Measurements from ENCODE around the gene HSFX3.
"Not testable (repeated sequence)": the region's sequence is repeated elsewhere in the genome, so short reads cannot be mapped to it uniquely, and the experiment has no call there.

The HSFX3 gene

DNA sequence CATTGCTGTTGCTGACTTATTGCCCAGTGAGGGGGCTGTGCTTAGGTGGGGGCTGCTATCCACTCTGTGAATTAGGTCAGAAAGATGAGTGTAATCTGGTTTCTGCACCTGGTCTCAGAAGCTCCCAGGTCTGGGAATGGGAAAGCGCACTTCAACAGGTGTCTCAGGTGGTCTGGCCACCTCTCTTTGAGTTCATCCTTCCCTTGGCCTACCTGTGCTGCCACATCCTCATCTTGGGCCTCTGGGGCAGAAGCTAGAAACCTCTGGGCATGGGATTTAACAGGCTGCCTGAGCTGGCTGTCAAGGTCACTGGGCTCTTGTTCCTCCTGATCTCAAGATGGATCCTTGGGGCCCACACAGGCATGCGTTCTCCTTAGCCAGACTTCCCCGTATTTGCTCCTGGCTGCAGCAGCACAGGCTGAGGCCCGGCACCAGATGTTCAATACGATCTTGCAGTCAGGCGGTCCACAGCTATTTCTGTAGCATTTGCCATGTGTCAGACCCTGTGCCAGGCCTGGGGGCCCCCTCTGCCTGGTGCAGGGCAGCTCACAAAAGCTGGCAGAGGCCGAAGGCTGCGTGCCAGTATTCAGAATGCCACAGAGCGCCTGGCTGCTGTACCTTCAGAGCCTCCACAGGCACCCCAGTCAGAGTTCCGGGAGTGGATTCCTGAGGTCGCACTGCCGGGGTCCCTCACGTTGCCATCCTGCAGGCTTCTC, 23.2 kb downstream of the HSFX3 start:
- not testable (repeated sequence) for H3K4me1 ChIP-seq (ENCODE audit: control insufficient read depth, insufficient read depth, low read length)

GRCh38 chrX:149525903-149526302, 23.8 kb downstream of the HSFX3 start:
- not testable (repeated sequence) for H3K4me1 ChIP-seq (ENCODE audit: control insufficient read depth, insufficient read depth, low read length); H3K27me3 ChIP-seq (ENCODE audit: control insufficient read depth, insufficient read depth, low read length); H3K4me3 ChIP-seq (ENCODE audit: low read length); H3K4me2 ChIP-seq (ENCODE audit: low read length); H3K9me3 ChIP-seq (replicated peaks; ENCODE audit: low read length); H3K36me3 ChIP-seq (ENCODE audit: insufficient read depth, low read length); H3K9ac ChIP-seq (ENCODE audit: low read depth, low read length)

More for the DNA sequence above, 23.2 kb downstream of the HSFX3 start:
- not testable (repeated sequence) for H3K4me3 ChIP-seq (ENCODE audit: low read length); H3K9ac ChIP-seq (ENCODE audit: low read depth, low read length); H3K4me2 ChIP-seq (ENCODE audit: low read length); H3K27me3 ChIP-seq (ENCODE audit: control insufficient read depth, insufficient read depth, low read length); H3K36me3 ChIP-seq (ENCODE audit: insufficient read depth, low read length); H3K9me3 ChIP-seq (replicated peaks; ENCODE audit: low read length)

- not testable (repeated sequence) for H3K9ac ChIP-seq (ENCODE audit: low read depth, low read length); H3K4me3 ChIP-seq (ENCODE audit: low read length); H3K9me3 ChIP-seq (replicated peaks; ENCODE audit: low read length); H3K4me1 ChIP-seq (ENCODE audit: control insufficient read depth, insufficient read depth, low read length); H3K36me3 ChIP-seq (ENCODE audit: insufficient read depth, low read length); H3K27me3 ChIP-seq (ENCODE audit: control insufficient read depth, insufficient read depth, low read length); H3K4me2 ChIP-seq (ENCODE audit: low read length)
Measured at GRCh38 chrX:149525389-149525788, 24.3 kb downstream of the HSFX3 start.

- Histone ChIP-seq H3K9me3 (replicated peaks; ENCODE audit: low read length) (no peaks in the 10 kb centered on the region), H3K36me3 (ENCODE audit: insufficient read depth, low read length) (no peaks in the 10 kb centered on the region), H3K27me3 (ENCODE audit: control insufficient read depth, insufficient read depth, low read length) (no peaks in the 10 kb centered on the region), H3K4me3 (ENCODE audit: low read length) (no peak overlapping the region), H3K9ac (ENCODE audit: low read depth, low read length) (no peak overlapping the region), H3K4me1 (ENCODE audit: control insufficient read depth, insufficient read depth, low read length) (no peaks in the 10 kb centered on the region), H3K4me2 (ENCODE audit: low read length) (no peak overlapping the region)
Measured at GRCh38 chrX:149522916-149523315, 26.8 kb downstream of the HSFX3 start.

- no peak overlapping the region for H3K9ac ChIP-seq (ENCODE audit: low read depth, low read length)
- H3K4me2 ChIP-seq (ENCODE audit: low read length), result no peak overlapping the region
- H3K4me3 ChIP-seq (ENCODE audit: low read length), result no peak overlapping the region
- H3K27me3 ChIP-seq (ENCODE audit: control insufficient read depth, insufficient read depth, low read length), result no peaks in the 10 kb centered on the region
- no peaks in the 10 kb centered on the region for H3K36me3 ChIP-seq (ENCODE audit: insufficient read depth, low read length)
- H3K4me1 ChIP-seq (ENCODE audit: control insufficient read depth, insufficient read depth, low read length), result no peaks in the 10 kb centered on the region
- no peaks in the 10 kb centered on the region for H3K9me3 ChIP-seq (replicated peaks; ENCODE audit: low read length)
Measured at GRCh38 chrX:149521438-149521837, 28.3 kb downstream of the HSFX3 start.

DNA sequence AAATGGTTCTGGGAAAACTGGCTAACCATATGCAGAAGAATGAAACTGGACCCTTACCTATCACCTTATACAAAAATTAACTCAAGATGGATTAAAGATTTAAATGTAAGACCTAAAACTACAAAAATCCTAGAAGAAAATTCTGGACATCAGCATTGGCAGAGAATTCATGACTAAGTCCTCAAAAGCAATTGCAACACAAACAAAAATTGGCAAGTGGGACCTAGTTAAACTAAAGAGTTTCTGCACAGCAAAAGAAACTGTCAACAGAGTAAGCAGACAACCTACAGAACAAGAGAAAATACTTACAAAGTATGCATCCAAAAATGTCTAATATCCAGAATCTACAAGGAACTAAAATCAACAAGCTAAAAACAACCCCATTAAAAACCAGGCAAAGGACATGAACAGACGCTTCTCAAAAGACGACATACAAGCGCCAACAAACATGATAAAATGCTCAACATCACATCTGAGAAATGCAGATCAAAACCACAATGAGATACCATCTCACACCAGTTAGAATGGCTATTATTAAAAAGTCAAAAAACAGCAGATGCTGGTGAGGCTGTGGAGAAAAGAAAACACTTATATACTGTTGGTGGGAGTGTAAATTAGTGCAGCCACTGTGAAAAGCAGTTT, 29.0 kb downstream of the HSFX3 start:
- not testable (repeated sequence) for H3K9ac ChIP-seq (ENCODE audit: low read depth, low read length)

DNA sequence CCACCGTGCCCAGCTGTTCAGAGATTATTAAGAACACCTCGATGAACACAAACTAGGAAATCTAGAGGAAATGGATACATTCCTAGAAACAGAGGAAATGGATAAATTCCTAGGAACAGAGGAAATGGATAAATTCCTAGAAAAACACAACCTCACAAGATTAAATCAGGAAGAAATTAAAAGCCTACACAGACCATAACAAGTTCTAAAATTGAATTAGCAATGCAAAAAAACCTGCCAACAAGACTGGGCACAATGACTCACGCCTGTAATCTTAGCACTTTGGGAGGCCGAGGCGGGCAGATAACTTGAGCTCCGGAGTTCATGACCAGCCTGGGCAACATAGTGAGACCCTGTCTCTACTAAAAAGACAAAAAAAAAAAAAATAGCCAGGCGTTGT, 31.5 kb downstream of the HSFX3 start:
- Histone ChIP-seq H3K4me3 (ENCODE audit: low read length) (no peak overlapping the region), H3K4me2 (ENCODE audit: low read length) (no peak overlapping the region), H3K27me3 (ENCODE audit: control insufficient read depth, insufficient read depth, low read length) (no peaks in the 10 kb centered on the region), H3K4me1 (ENCODE audit: control insufficient read depth, insufficient read depth, low read length) (no peaks in the 10 kb centered on the region), H3K9me3 (replicated peaks; ENCODE audit: low read length) (no peaks in the 10 kb centered on the region), H3K9ac (ENCODE audit: low read depth, low read length) (no peak overlapping the region), H3K36me3 (ENCODE audit: insufficient read depth, low read length) (no peaks in the 10 kb centered on the region)

More for the DNA sequence above, 29.0 kb downstream of the HSFX3 start:
- H3K27me3 ChIP-seq (ENCODE audit: control insufficient read depth, insufficient read depth, low read length); H3K36me3 ChIP-seq (ENCODE audit: insufficient read depth, low read length); H3K4me1 ChIP-seq (ENCODE audit: control insufficient read depth, insufficient read depth, low read length); H3K9me3 ChIP-seq (replicated peaks; ENCODE audit: low read length); H3K4me2 ChIP-seq (ENCODE audit: low read length); H3K4me3 ChIP-seq (ENCODE audit: low read length): not testable (repeated sequence)

GRCh38 chrX:149517308-149517707, 32.4 kb downstream of the HSFX3 start:
- Histone ChIP-seq H3K9ac (ENCODE audit: low read depth, low read length) (no peak overlapping the region), H3K27me3 (ENCODE audit: control insufficient read depth, insufficient read depth, low read length) (no peaks in the 10 kb centered on the region)

DNA sequence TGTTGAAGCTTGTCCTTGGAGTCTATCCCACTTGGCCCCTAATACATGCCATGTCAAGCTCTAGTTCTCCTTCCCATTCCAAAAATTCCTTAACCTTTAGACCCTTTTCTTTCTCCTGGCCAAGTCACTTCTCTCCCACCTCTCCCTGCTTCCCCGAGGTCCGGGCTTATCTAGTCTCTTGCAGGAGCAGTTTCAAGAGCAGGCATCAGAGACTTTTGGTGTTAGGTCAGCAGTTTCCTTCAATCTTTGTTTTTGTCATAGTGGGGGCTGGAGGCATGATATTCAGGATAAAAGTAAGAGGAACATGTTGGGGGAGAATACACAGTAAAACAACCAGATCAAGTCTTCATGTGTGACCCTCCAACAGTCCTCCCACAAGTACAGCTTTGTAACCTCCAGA, 33.1 kb downstream of the HSFX3 start:
- no peaks in the 10 kb centered on the region for H3K9me3 ChIP-seq (replicated peaks; ENCODE audit: low read length)

More at GRCh38 chrX:149517308-149517707, 32.4 kb downstream of the HSFX3 start:
- Histone ChIP-seq H3K4me2 (ENCODE audit: low read length) (no peak overlapping the region), H3K4me3 (ENCODE audit: low read length) (no peak overlapping the region), H3K9me3 (replicated peaks; ENCODE audit: low read length) (no peaks in the 10 kb centered on the region), H3K4me1 (ENCODE audit: control insufficient read depth, insufficient read depth, low read length) (no peaks in the 10 kb centered on the region), H3K36me3 (ENCODE audit: insufficient read depth, low read length) (no peaks in the 10 kb centered on the region)

GRCh38 chrX:149515954-149516602, 33.6 kb downstream of the HSFX3 start:
- no peaks in the 10 kb centered on the region for H3K9me3 ChIP-seq (replicated peaks; ENCODE audit: low read length)
- H3K36me3 ChIP-seq (ENCODE audit: insufficient read depth, low read length), result no peaks in the 10 kb centered on the region
- no peaks in the 10 kb centered on the region for H3K27me3 ChIP-seq (ENCODE audit: control insufficient read depth, insufficient read depth, low read length)
- H3K9ac ChIP-seq (ENCODE audit: low read depth, low read length), result no peak overlapping the region
- no peak overlapping the region for H3K4me2 ChIP-seq (ENCODE audit: low read length)
- H3K4me1 ChIP-seq (ENCODE audit: control insufficient read depth, insufficient read depth, low read length), result no peaks in the 10 kb centered on the region
- no peak overlapping the region for H3K4me3 ChIP-seq (ENCODE audit: low read length)

More for the DNA sequence above, 33.1 kb downstream of the HSFX3 start:
- H3K4me2 ChIP-seq (ENCODE audit: low read length), result no peak overlapping the region
- H3K4me3 ChIP-seq (ENCODE audit: low read length), result no peak overlapping the region
- H3K27me3 ChIP-seq (ENCODE audit: control insufficient read depth, insufficient read depth, low read length), result no peaks in the 10 kb centered on the region
- no peaks in the 10 kb centered on the region for H3K4me1 ChIP-seq (ENCODE audit: control insufficient read depth, insufficient read depth, low read length)
- H3K9ac ChIP-seq (ENCODE audit: low read depth, low read length), result no peak overlapping the region
- no peaks in the 10 kb centered on the region for H3K36me3 ChIP-seq (ENCODE audit: insufficient read depth, low read length)

GRCh38 chrX:149513825-149514428, 35.8 kb downstream of the HSFX3 start:
- H3K9me3 ChIP-seq (replicated peaks; ENCODE audit: low read length), result no peaks in the 10 kb centered on the region

More at GRCh38 chrX:149513825-149514428, 35.8 kb downstream of the HSFX3 start:
- Histone ChIP-seq H3K36me3 (ENCODE audit: insufficient read depth, low read length) (no peaks in the 10 kb centered on the region), H3K27me3 (ENCODE audit: control insufficient read depth, insufficient read depth, low read length) (peaks cover 3% of the 10 kb centered on the region), H3K4me1 (ENCODE audit: control insufficient read depth, insufficient read depth, low read length) (no peaks in the 10 kb centered on the region), H3K9ac (ENCODE audit: low read depth, low read length) (no peak overlapping the region), H3K4me2 (ENCODE audit: low read length) (no peak overlapping the region), H3K4me3 (ENCODE audit: low read length) (no peak overlapping the region)

Measured in skeletal muscle satellite cell (primary cell).